GM13976 (cell line): ENCODE results near the gene ITPR2.
"Not testable (repeated sequence)": the region's sequence is repeated elsewhere in the genome, so short reads cannot be mapped to it uniquely, and the experiment has no call there.

Experiments
- DNase-seq: peaks from one replicate; pipeline ENCODE4 v3.0.0; 2012; ENCODE audit warnings: low spot score
- in situ Hi-C: fragments of 300-500 bp; cut with MboI; formaldehyde crosslinking; loops from one replicate; pipeline ENCODE4 v1.12.0; 2022; ENCODE audit warnings: low sequenced_read_pairs, mixed read lengths, inconsistent platforms; ENCODE audit not compliant: unreplicated experiment
- TF ChIP-seq, protein P1 (sequence below): IDR thresholded peaks from 2 replicates; pipeline ENCODE4 v1.5.1; 2012; ENCODE audit warnings: borderline replicate concordance, mild to moderate bottlenecking; ENCODE audit not compliant: insufficient read depth; ENCODE audit errors: extremely low read depth, missing control alignments, control extremely low read depth

The ITPR2 gene

GRCh38 chr12:26870491-26871419, 37.8 kb upstream of the ITPR2 start:
- TF ChIP-seq, protein P1, sequence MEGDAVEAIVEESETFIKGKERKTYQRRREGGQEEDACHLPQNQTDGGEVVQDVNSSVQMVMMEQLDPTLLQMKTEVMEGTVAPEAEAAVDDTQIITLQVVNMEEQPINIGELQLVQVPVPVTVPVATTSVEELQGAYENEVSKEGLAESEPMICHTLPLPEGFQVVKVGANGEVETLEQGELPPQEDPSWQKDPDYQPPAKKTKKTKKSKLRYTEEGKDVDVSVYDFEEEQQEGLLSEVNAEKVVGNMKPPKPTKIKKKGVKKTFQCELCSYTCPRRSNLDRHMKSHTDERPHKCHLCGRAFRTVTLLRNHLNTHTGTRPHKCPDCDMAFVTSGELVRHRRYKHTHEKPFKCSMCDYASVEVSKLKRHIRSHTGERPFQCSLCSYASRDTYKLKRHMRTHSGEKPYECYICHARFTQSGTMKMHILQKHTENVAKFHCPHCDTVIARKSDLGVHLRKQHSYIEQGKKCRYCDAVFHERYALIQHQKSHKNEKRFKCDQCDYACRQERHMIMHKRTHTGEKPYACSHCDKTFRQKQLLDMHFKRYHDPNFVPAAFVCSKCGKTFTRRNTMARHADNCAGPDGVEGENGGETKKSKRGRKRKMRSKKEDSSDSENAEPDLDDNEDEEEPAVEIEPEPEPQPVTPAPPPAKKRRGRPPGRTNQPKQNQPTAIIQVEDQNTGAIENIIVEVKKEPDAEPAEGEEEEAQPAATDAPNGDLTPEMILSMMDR = no peak
- in situ Hi-C loops = loop anchor here (25.0 kb wide), 1 partner anchor 758 kb away; no protein-coding TSS in a partner anchor
- no peak for DNase-seq

- in situ Hi-C loops = loop anchor here (25.0 kb wide), 1 partner anchor 758 kb away; no protein-coding TSS in a partner anchor
- TF ChIP-seq, protein P1 = no peak
- DNase-seq = no peak
These were observed 37.0 kb upstream of the ITPR2 start for GRCh38 chr12:26869908-26870459.

- TF ChIP-seq, protein P1 = no peak
- DNase-seq = no peak
- in situ Hi-C loops = loop anchor here (25.0 kb wide), 1 partner anchor 757 kb away; no protein-coding TSS in a partner anchor
These were observed 36.1 kb upstream of the ITPR2 start for GRCh38 chr12:26869104-26869494.

- TF ChIP-seq, protein P1 = no peak
- no peak for DNase-seq
- in situ Hi-C loops = loop anchor here (25.0 kb wide), 1 partner anchor 756 kb away; no protein-coding TSS in a partner anchor
These were observed 35.6 kb upstream of the ITPR2 start for GRCh38 chr12:26868447-26869103.

GRCh38 chr12:26867080-26867479, 34.1 kb upstream of the ITPR2 start:
- peak; percentile 46 for DNase-seq
- TF ChIP-seq, protein P1 = no peak
- in situ Hi-C loops = loop anchor here (25.0 kb wide), 1 partner anchor 755 kb away; no protein-coding TSS in a partner anchor

- DNase-seq = no peak
- in situ Hi-C loops = loop anchor here (25.0 kb wide), 1 partner anchor 751 kb away; no protein-coding TSS in a partner anchor
These were observed 30.5 kb upstream of the ITPR2 start for GRCh38 chr12:26863515-26863914.

GRCh38 chr12:26862787-26863186, 29.8 kb upstream of the ITPR2 start:
- in situ Hi-C loops = loop anchor here (25.0 kb wide), 1 partner anchor 750 kb away; no protein-coding TSS in a partner anchor
- not testable (repeated sequence) for DNase-seq

More at GRCh38 chr12:26863515-26863914, 30.5 kb upstream of the ITPR2 start:
- TF ChIP-seq, protein P1 = peak; percentile 19
